ENCODE measurements around the gene CDH19. TPM values are rescaled to one million over a fixed set of nuclear protein-coding genes. Genes with fewer than 3 reads are reported as not detected.
A peak's percentile ranks its signal among the peaks of the same experiment; 100 is the strongest.
"Not testable (repeated sequence)": the region's sequence is repeated elsewhere in the genome, so short reads cannot be mapped to it uniquely, and the experiment has no call there.

The CDH19 gene
- total RNA-seq, 1 donor from 2014 or later = 12.1 TPM

GRCh38 chr18:66495844-66496243 is 108.0 kb downstream of the CDH19 start:
- ATAC-seq (peak; percentile 70), DNase-seq (peak; percentile 46)
- intact Hi-C loops (cut with micrococcal nuclease) = no loop called here

GRCh38 chr18:66473882-66474281 is 130.0 kb downstream of the CDH19 start:
- intact Hi-C loops (cut with micrococcal nuclease) = no loop called here
- no peak for DNase-seq
- ATAC-seq = no peak

GRCh38 chr18:66466184-66466583 is 137.7 kb downstream of the CDH19 start:
- intact Hi-C loops (cut with micrococcal nuclease); DNase-seq; ATAC-seq: not testable (repeated sequence)

GRCh38 chr18:66461344-66461743 is 142.5 kb downstream of the CDH19 start:
- DNase-seq (no peak), ATAC-seq (no peak)
- intact Hi-C loops (cut with micrococcal nuclease) = no loop called here

GRCh38 chr18:66457245-66457644 is 146.6 kb downstream of the CDH19 start:
- no peak for DNase-seq
- ATAC-seq = no peak
- intact Hi-C loops (cut with micrococcal nuclease) = no loop called here

Measured in left ventricle myocardium superior (tissue), 1 donor.